Inferior parietal cortex (tissue), 1 donor: ENCODE results near the gene HMBS.
"Not testable (repeated sequence)": the region's sequence is repeated elsewhere in the genome, so short reads cannot be mapped to it uniquely, and the experiment has no call there.

Source experiments
- DNase-seq: peaks from one replicate; pipeline ENCODE4 v3.0.0-alpha.2; 2016; ENCODE audit errors: extremely low spot score

HMBS gene

DNA sequence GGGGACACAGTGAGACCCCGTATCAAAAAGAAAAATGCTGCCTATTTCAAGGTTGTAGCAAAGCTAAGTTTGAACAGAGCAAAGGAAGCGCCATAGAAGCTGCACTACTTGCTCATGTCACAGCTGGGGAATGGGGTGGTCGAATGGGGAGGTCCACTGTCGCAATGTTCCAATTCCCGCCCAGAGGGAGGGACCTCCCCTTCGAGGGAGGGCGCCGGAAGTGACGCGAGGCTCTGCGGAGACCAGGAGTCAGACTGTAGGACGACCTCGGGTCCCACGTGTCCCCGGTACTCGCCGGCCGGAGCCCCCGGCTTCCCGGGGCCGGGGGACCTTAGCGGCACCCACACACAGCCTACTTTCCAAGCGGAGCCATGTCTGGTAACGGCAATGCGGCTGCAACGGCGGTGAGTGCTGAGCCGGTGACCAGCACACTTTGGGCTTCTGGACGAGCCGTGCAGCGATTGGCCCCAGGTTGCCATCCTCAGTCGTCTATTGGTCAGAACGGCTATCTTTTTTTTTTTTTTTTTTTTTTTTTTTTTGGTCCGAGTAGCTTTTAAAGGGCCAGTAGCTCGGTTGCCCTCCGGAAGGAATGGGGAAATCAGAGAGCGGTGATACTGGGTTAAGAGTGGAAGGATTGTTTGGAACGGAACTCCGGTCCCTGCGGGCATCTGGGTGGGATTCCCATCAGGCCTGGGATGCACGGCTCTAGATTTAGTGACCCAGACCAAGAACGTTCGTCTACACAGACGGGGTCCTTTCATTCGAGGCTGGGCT, at the start of gene HMBS:
HMBS (plus strand) TSS at position 219 of the 774 bp plus-strand sequence; CDS start at position 372, 153 bp downstream.
- peak; percentile 98 for DNase-seq

DNA sequence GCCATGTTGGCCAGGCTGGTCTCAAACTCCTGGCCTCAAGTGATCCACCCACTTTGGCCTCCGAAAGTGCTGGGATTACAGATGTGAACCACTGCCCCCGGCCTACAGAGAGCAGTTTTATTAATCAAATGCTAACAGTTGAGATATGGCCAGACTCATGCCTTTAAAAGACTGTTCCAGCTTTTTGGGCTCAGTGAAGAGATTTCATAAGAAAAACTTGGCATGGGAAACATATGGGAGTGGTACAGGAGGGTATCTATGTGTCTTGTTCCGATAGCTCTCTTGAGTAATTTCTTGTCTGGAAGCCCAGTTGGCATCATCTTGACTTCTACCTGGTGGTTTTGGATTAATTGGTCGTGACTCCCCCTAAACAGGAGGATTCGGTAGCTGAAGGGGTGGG, 45.8 kb upstream of the HMBS start:
- DNase-seq: no peak

DNA sequence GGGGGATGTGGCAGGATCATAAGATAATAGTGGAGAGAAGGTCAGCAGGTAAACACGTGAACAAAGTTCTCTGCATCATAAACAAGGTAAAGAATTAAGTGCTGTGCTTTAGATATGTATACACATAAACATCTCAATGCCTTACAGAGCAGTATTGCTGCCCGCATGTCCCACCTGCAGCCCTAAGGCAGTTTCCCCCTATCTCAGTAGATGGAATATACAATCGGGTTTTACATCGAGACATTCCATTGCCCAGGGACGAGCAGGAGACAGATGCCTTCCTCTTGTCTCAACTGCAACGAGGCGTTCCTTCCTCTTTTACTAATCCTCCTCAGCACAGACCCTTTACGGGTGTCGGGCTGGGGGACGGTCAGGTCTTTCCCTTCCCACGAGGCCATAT, 45.2 kb upstream of the HMBS start:
- not testable (repeated sequence) for DNase-seq

DNA sequence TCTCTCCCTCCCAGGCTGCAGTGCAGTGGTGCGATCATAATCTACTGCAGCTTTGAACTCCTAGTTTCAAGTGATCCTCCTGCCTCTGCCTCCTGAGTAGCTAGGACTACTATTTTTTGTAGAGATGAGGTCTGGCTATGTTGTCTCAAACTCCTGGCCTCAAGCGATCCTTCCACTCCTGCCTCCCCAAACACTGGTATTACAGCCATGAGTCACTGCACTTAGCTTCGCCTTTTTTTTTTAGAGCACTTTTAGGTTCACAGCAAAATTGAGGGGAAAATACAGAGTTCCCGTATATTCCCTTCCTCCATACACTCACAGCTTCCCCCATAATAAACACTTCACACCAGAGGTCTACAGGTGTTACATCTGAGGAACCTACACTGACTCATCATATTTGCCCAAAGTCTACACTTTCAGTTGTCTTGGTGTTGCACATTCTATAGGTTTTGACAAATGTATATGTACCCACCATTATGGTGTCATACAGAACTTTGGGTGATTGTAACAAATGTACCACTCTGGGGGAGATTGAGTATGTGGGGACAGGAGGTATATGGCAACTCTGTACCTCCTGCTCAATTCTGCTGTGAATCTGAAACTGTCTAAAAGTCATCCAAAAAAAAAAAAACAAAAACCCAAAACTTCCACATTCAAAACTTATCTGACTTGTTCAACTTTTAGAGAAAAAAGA, 42.7 kb upstream of the HMBS start:
- DNase-seq: no peak

DNA sequence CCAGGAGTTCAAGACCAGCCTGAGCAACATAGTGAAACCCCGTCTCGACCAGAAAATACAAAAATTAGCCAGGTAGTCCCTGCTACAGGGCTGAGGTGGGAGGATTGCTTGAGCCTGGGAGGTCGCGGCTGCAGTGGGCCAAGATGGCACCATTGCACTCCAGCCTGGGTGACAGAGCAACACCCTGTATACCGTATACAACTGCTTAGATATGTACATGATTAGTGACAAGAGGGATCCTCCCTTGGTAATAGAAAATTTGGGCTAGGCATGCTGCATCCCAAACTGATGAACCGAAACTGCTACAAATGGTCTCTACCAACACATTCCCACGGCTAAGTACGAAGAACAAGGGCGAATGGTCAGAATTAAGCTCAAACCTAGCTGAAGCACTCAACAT, 41.8 kb upstream of the HMBS start:
- DNase-seq: no peak

DNA sequence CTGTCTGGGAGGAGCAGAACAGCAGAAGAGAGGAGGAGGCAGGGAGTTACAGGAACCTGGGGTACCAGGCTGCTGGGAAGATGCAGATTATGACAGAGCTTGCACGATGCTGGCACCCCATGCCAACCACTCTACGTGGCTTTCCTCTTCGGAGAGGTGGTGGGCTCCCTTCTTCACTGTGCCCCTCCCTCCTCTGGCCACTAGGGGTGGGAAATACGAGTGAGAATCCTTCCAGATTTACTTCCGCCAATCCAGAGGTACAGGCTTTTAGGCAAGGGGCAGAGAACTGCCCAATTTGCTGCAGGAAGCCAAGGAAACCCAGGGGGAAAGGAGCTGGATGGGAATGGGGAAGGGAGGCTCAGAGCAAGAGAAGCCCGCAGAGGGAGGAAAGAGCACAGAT, 40.0 kb upstream of the HMBS start:
- no peak for DNase-seq

DNA sequence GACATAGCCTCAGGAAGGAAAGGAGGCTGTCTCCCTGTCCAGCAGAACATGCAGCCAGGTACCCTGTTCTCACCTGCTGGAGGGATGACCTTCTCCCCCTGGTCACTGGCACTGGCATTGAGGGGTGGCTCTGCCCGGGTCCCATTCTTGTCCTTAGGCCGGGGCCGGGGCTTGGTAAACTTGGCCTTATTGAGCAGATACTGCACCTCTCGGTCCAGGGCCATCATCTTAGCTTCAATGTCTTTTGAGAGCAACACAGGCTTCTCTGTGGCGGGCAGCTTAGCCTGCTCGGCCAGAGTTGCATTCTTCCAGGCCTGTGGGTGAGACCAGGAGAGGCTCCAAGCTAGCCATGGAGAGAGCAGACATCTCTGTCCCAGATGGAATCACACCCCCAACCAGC, 38.2 kb upstream of the HMBS start:
- DNase-seq: no peak

DNA sequence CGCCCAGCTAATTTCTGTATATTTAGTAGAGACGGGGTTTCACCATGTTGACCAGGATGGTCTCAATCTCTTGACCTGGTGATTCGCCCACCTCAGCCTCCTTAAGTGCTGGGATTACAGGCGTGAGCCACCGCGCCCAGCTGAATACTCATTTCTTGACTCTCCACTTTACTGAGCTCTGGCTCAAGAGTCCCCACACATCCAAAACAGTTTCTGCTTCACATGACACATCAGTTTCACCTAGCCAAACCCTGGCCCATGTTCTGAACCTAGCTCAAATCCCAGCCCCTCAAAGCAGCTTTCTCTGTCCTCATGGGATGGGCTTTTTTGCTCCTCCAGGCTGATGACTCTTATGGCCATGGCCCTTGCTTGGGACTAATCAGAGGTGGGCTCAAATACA, 37.5 kb upstream of the HMBS start:
- DNase-seq: no peak

DNA sequence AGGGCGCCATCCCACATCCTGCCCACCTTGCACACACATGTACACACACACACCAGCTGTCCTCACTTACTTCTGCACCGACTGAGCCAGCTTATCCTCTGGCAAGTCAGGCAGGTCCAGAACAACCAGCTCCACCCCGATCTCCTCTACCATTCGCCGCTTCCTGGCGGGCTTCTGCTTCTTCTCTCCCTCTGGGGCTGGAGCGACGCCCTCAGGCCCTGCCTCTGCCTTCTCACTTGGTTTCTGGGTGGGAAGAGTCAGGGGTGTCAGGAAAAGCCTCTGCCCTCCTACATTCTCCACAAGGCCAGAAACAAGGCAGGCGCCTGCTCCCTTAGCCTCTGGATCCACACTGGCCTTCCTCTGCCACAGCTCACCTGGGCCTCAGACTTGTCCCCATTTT, 36.0 kb upstream of the HMBS start:
- DNase-seq: no peak

DNA sequence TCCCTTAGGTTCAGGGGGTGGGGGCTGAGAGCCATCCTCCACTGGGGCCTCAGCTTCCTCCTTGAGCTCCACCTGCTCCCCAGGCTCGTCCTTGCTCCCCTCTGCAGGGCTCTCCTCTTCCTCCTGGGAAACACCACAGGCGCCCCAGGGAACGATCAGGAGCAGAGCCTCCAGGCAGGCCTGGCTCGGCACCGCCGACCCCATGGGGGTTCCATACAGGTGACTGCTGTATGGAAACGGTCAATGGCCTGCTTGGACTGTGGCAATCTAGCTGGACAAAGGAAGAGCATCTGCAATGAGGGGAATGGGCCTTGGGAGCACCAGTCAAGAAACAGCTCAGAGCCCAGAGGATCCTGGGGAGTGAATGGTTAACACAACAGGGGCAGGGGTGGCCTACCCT, 35.6 kb upstream of the HMBS start:
- no peak for DNase-seq

DNA sequence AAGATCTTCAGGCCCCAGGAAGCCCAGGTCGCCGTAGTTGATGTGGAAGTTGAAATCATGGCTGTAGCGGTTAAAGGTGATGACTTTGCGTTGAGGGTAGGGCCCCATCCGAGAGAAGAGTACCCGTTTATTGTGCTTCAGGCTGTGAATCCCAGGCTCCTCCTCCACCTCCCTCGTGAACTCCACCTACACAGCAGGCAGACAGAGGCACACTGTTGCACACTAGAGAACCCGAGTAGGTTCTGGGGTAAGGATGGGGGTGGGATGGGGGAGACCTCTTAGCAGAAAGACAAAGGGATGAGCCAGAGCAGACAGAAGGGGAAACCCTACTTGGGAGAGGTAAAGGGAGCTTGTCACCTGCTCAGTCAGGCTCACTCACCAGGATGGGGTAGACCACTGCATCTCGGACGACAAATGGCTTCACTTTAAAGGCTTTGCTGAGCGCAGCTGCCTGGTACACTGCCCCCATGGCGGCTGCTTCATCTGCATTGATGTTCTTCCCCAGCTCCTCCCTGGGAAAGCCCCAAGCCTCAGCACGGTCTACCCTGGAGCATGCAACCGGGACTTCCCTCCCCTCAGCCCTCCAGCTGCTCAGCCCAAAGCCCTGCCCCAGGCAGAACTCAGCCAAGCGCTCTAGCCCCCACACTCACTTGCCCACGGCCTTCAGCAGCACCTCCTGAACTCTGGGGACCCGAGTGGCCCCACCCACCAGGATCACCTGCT, 33.1 kb upstream of the HMBS start:
- DNase-seq: no peak

DNA sequence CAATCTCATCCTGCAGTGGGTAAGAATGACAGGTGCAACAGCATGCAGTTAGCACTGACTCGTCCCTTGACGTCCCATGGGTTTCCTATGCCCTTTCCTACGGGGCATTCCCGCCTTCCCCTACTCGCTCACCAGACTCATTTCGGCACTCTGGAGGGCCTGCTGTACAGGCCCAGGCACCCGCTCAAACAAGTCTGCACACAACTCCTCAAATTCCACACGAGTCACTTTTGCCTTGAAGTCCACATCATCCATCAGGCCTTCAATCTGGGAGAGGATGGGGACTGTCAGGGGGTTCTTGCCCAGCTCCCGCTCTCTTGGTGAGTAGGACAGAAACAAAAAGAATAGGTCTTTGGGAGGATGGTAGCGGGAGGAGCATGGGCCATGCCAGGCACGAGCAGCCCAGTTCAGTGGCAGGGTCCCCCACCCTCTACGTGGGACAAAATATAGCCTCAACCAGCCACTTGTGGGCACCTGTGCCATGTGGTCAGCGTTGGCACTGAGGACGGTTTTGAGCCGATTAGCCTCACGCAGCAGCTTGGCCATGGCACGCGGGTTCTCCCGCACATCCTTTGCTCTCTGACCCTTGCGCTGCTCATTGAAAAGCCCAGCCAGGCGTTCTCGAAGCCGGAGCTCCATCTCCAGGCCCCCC, 32.4 kb upstream of the HMBS start:
- DNase-seq: no peak

DNA sequence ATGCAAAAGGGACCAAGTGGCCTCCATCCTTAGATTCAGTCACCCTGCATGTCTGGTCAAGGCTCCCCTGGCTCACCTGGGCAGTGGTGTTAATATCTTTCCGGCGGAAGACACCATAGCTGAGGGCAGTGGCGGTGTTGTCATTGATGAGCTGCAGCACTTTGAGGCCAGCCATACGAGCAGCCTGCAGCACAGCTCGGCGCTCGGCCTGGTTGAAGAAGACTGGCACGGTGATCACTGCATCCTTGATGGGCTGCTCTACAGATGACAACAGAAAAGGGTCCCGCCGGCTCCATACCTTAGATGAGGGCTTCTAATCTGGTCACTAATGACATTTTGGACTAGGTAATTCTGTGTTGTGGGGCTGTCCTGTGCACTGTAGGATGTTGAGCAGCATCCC, 30.3 kb upstream of the HMBS start:
- no peak for DNase-seq

DNA sequence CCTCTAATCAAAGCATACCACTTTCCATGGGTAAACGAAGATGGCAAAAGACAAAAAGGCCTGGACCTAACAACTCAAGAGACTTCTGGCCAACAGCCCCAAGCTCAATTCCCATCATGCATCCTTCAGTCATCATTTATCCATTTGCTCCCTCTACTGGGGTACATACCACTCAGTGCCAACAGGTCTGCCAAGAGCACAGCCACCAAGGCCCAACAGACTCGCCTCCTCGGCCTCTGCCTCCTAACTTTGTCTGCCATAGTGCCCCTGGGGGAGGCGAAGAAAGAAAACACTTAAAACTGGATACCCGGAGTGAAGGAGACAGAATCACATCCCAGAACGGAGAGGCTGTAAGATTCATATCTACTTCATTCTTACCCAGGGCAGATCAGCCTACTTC, 28.8 kb upstream of the HMBS start:
- no peak for DNase-seq

DNA sequence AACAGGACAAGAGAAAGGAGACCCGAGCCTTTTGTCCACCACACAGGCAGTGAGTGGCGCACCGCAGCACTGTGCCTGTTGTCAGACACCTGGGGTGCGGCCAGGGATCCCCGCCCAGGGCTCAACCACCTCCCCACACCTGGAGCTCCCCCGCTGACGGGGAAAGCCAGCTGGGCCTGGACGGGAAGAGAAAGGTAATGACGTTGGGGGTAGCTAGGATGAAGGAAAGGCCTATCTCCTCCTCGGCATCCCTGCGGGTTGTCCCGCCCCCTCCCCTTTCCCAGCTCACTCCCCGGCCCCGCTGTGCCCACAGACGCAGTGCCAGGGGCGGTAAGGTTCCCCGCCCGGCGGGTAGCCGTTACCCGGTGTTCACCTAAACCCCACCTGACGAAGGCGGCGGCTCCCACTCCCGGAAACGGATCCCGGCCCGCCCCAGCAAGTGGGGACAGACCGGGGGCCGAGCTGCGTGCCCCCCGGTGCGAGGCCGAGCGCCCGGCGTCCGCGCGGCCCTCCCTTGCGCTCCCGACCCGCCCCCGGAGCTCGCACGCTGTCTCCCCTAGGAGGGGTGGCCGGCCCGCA, 28.2 kb upstream of the HMBS start:
- DNase-seq: no peak

DNA sequence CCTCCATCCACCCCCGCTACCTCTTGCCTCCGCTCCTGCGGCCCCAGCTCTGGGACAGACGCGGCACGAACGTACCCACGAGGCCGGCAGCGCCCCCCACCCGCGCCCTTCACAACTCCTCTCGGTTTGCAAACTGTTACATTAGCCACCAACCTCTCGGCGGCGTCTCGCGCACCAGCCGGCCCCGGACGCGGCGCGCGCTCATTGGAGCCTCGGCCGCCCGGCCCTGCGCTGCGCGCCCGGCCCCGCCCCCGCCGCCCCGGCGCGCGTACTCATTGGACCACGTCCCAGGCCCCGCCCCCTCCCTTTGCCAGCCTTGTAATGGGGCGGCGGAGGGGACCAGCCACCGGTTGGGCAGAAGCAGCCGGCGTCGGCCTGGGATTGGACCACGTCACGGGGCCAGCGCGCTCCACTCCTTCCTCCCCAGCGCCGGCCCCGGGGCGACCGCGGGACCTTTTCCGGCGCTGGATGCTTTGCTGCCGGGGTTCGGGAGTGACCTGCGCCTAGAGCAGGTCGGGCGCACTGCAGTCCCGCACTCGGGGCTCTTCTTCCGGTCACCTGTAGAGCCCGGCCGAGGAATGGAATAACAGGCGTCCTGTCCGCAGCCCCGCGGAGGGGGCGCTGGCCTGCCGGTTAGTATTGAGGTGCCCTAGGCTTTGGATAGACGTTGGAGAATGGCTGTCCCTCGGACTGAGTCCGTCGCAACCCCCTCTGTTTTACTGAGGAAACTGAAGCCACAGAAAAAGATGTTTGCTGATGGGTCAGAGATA, 27.5 kb upstream of the HMBS start, which contains the start of gene HYOU1:
HYOU1 (minus strand) TSS at position 206 of the 770 bp plus-strand sequence. CDS start 1,045 bp downstream, outside the sequence.
- DNase-seq: peak; percentile 90

DNA sequence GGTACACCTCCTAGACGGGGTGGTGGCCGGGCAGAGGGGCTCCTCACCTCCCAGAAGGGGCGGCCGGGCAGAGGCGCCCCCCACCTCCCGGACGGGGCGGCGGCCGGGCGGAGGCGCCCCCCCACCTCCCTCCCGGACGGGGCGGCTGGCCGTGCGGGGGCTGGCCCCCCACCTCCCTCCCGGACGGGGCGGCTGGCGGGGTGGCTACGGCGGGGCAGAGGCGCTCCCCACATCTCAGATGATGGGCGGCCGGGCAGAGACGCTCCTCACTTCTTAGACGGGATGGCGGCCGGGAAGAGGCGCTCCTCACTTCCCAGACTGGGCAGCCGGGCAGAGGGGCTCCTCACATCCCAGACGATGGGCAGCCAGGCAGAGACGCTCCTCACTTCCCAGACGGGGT, 25.6 kb upstream of the HMBS start:
- not testable (repeated sequence) for DNase-seq

DNA sequence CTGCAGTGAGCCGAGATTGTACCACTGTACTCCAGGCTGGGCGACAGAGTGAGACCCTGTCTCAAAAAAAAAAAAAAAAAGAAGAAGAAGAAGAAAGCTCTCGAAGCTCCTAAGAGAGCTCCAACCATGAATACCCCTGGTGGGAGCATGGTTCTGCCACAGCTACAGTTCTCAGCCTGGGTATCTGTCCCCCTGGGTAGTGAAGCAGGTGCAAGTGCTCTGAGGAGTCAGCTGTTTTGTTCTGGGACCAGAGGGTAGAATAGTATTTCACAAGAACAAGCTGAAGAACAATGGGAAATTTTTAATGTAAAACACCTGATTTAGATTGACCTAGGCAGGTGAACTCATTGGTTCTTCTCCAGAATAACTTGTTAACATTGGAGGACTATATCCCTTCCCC, 23.4 kb upstream of the HMBS start:
- DNase-seq: no peak

DNA sequence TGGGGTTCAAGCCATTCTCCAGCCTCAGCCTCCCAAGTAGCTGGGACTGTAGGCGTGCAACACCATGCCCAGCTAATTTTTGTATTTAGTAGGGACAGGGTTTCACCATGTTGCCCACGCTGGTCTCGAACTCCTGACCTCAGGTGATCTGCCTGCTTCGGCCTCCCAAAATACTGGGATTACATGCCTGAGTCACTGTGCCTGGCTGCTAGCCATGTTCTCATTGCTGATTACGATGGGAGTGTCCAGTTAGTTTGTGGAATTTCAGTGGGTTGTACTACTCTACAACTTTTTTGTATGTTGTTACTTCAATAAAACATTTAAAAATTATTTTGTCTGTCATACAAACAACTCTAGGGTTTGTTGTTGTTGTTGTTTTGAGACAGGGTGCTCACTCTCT, 21.9 kb upstream of the HMBS start:
- DNase-seq: no peak

DNA sequence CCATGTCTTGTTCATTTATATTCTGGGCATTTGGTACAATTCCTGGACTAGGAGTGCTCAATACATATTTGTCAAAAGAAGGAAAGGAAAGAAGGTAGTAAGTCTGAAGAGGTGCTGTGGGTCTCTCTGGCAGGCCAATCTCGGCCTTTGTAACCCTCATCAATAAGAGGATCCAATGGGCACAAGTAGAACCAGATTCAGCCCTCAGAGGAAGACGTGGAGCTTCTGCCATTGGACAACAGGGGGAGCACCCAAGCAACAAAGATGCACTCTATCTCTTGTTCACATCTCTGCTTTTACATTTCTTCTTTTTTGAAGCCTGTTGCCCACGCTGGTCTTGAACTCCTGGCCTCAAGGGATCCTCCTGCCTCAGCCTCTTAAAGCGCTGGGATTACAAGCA, 19.3 kb upstream of the HMBS start:
- DNase-seq: no peak
